Gastrocnemius medialis (tissue), 4 donors: Measurements from ENCODE around the gene SLC17A8.

Experiments
- CTCF ChIP-seq, 5 experiments: fragments of 450-650 bp in 3 of 5; fragments of 200-600 bp in 2 of 5; sonication (generic) in 2 of 5; IDR thresholded peaks in 4 of 5; conservative IDR thresholded peaks in 1 of 5; 1 replicate in 4 of 5; 2 replicates in 1 of 5; pipeline ENCODE4 v1.5.1; 2016 to 2019; ENCODE audit warnings: antibody characterized with exemption in 5 of 5, mild to moderate bottlenecking in 3 of 5, moderate library complexity in 3 of 5
- POLR2A ChIP-seq, 2 donors: fragments of 450-650 bp; IDR thresholded peaks; one replicate each; pipeline ENCODE4 v1.6.1; 2017; ENCODE audit warnings: antibody characterized with exemption in 2 of 2, mild to moderate bottlenecking in 2 of 2, moderate library complexity in 2 of 2

GRCh38 chr12:100388382-100388781 lies 31.5 kb downstream of the SLC17A8 start:
- TF ChIP-seq POLR2A (IDR thresholded peaks at IDR 0.05) (no peak), CTCF (IDR thresholded peaks at IDR 0.05 in 4 of 5, conservative IDR thresholded peaks at IDR 0.05 in 1 of 5) (no peak)
